Motor neuron (in vitro differentiated cells): ENCODE data around the gene VPS52. TPM values are rescaled to one million over a fixed set of nuclear protein-coding genes. Genes with fewer than 3 reads are reported as not detected.

Experiments used
- ATAC-seq, 8 experiments: fragments of 200-7000 bp; cut with Tn5 transposase; replicated peaks in 6 of 8; 2 replicates each; pipeline ENCODE4 v1.8.0; 2021; ENCODE audit warnings: mild to moderate bottlenecking in 8 of 8, moderate library complexity in 8 of 8
- H3K27ac ChIP-seq, 2 donors: fragments of 250-450 bp; sonication (Bioruptor Pico); 2 replicates each; pipeline ENCODE4 v1.9.0; 2021; ENCODE audit warnings: antibody characterized with exemption in 2 of 2, mild to moderate bottlenecking in 2 of 2, moderate library complexity in 1 of 2
- H3K4me1 ChIP-seq, 2 donors: fragments of 250-450 bp; sonication (Bioruptor Pico); replicated peaks in 1 of 2; 2 replicates each; pipeline ENCODE4 v1.6.1; 2021; ENCODE audit warnings: antibody characterized with exemption in 2 of 2, mild to moderate bottlenecking in 2 of 2, moderate library complexity in 1 of 2
- H3K4me3 ChIP-seq, 5 donors: fragments of 250-450 bp; sonication (Bioruptor Pico); 2 replicates each; pipeline ENCODE4 v1.9.0; 2021; ENCODE audit warnings: antibody characterized with exemption in 5 of 5, mild to moderate bottlenecking in 5 of 5, moderate library complexity in 4 of 5
- WGBS, 10 experiments: fragments of 450-650 bp; shearing (Covaris generic); methylation state at CpG; one replicate each; pipeline ENCODE4 v1.0.0; 2022; 5-methylcytosine and 5-hydroxymethylcytosine counted together
- in situ Hi-C, 9 experiments: fragments of 400-800 bp; cut with MboI; loops; one replicate each; pipeline ENCODE4 v1.15.0; 2021; ENCODE audit warnings: low sequenced_read_pairs in 9 of 9, low pct_unique_long_range_greater_than_20kb in 2 of 9; ENCODE audit not compliant: unreplicated experiment in 9 of 9
- total RNA-seq, 8 experiments: library from RNA; unstranded; fragments of 300-600 nt; gene quantifications; 2 replicates each; pipeline versions ENCODE4 v1.2.3 to v1.2.4, GENCODE V29; 2022

Gene VPS52
- total RNA-seq, 8 experiments from 2014 or later = 21.8 to 66.1 (median 33.8) TPM

- 0 to 80% (median 48%) methylated on average over 1 of the region's 3 CpGs; no CpG with 5 or more reads in 6 of the 10 experiments for WGBS, 10 experiments
- in situ Hi-C loops = no loop called here
- no peak for ATAC-seq
- Histone ChIP-seq H3K4me3 (peak overlapping the region in 4 of 5 donors; percentile 82 to 93 (median 88)), H3K4me1 (peaks cover 33 to 42% of the 10 kb centered on the region in 2 donors), H3K27ac (peak overlapping the region; percentile 95 to 99)
Observed at GRCh38 chr6:33206027-33206863, 65.4 kb downstream of the VPS52 start.

- peak overlapping the region; percentile 91 to 99 for H3K27ac ChIP-seq
- in situ Hi-C loops = no loop called here
- peak overlapping the region; percentile 43 to 75 (median 58) for H3K4me3 ChIP-seq
- H3K4me1 ChIP-seq = peaks cover 33 to 42% of the 10 kb centered on the region in 2 donors
- peak in 1 of 8 experiments; percentile 0 for ATAC-seq
- 13 to 34% (median 20%) methylated on average over 1 to 8 of the region's 17 CpGs; no CpG with 5 or more reads in 3 of the 10 experiments for WGBS, 10 experiments
Observed at GRCh38 chr6:33205191-33206026, 66.3 kb downstream of the VPS52 start.

GRCh38 chr6:33204415-33205190, 67.1 kb downstream of the VPS52 start, which contains the start of gene HSD17B8:
Gene HSD17B8 (plus strand): TSS chr6:33204655. CDS start chr6:33204669, 14 bp downstream.
- peak; percentile 33 to 63 (median 54) for ATAC-seq
- WGBS, 10 experiments = 0 to 5% (median 0%) methylated on average over 1 to 8 of the region's 48 CpGs; no CpG with 5 or more reads in 6 of the 10 experiments
- H3K4me3 ChIP-seq = peak within 1 kb of the TSS; percentile 43 to 75 (median 58)
- in situ Hi-C loops = no loop called here
- peaks cover 33 to 42% of the 10 kb centered on the region in 2 donors for H3K4me1 ChIP-seq
- H3K27ac ChIP-seq = peak within 1 kb of the TSS; percentile 91 to 99

GRCh38 chr6:33204165-33204414, 67.6 kb downstream of the VPS52 start:
- peak overlapping the region; percentile 5 to 50 for H3K27ac ChIP-seq
- in situ Hi-C loops = no loop called here
- 0 to 18% methylated on average over 2 to 4 of the region's 4 CpGs; no CpG with 5 or more reads in 8 of the 10 experiments for WGBS, 10 experiments
- peak overlapping the region; percentile 43 to 75 (median 58) for H3K4me3 ChIP-seq
- peaks cover 33 to 41% of the 10 kb centered on the region in 2 donors for H3K4me1 ChIP-seq
- no peak for ATAC-seq

GRCh38 chr6:33203443-33204164, 68.1 kb downstream of the VPS52 start:
- H3K4me3 ChIP-seq = peak overlapping the region in 2 of 5 donors; percentile 58 to 69
- peaks cover 33 to 39% of the 10 kb centered on the region in 2 donors for H3K4me1 ChIP-seq
- no peak for ATAC-seq
- 60 to 100% (median 92%) methylated on average over 1 to 5 of the region's 7 CpGs; no CpG with 5 or more reads in 2 of the 10 experiments for WGBS, 10 experiments
- H3K27ac ChIP-seq = peak overlapping the region in 1 of 2 donors; percentile 50
- in situ Hi-C loops = no loop called here

- in situ Hi-C loops = no loop called here
- 40 to 100% (median 86%) methylated on average over 1 to 6 of the region's 6 CpGs; no CpG with 5 or more reads in 4 of the 10 experiments for WGBS, 10 experiments
- Histone ChIP-seq H3K4me1 (peaks cover 37 to 39% of the 10 kb centered on the region in 2 donors), H3K4me3 (no peak overlapping the region), H3K27ac (no peak overlapping the region)
- ATAC-seq = no peak
Observed at GRCh38 chr6:33202799-33203198, 68.9 kb downstream of the VPS52 start.

- 27 to 100% (median 82%) methylated on average over 1 to 6 of the region's 6 CpGs for WGBS, 10 experiments
- Histone ChIP-seq H3K27ac (peak overlapping the region in 1 of 2 donors; percentile 99), H3K4me1 (peaks cover 39% of the 10 kb centered on the region in 2 donors), H3K4me3 (peak overlapping the region; percentile 68 to 95 (median 82))
- in situ Hi-C loops = no loop called here
- no peak for ATAC-seq
Observed at GRCh38 chr6:33201935-33202334, 69.7 kb downstream of the VPS52 start.

GRCh38 chr6:33201147-33201545, 70.5 kb downstream of the VPS52 start:
- Histone ChIP-seq H3K4me1 (peaks cover 33 to 34% of the 10 kb centered on the region in 2 donors), H3K27ac (peak overlapping the region; percentile 98 to 99), H3K4me3 (peak overlapping the region; percentile 68 to 95 (median 82))
- in situ Hi-C loops = no loop called here
- ATAC-seq = peak in 6 of 8 experiments; percentile 1 to 8 (median 4)
- 0 to 15% methylated on average over 3 to 5 of the region's 14 CpGs; no CpG with 5 or more reads in 8 of the 10 experiments for WGBS, 10 experiments

Other genes with a start within 250 kb of the VPS52 start
- gene HLA-DPA1, start 198.2 kb downstream of the VPS52 start, total RNA-seq = 1 to 10 TPM in 2 of 8 experiments, under 1 TPM in 6; 0.09 to 6.9 (median 0.40) TPM
- gene HLA-DPB1, start 195.9 kb downstream of the VPS52 start, total RNA-seq = 10 to 100 TPM in 1 of 8 experiments, 1 to 10 TPM in 6, under 1 TPM in 1; 0.55 to 16.5 (median 2.1) TPM
- 1 to 10 TPM in 7 of 8 experiments, under 1 TPM in 1; 0.71 to 3.4 (median 2.0) TPM for gene COL11A2, start 79.4 kb downstream of the VPS52 start, total RNA-seq
- gene RXRB, start 71.2 kb downstream of the VPS52 start, total RNA-seq = 10 to 100 TPM; 19.3 to 52.0 (median 35.4) TPM
- gene SLC39A7, start 71.0 kb downstream of the VPS52 start, total RNA-seq = 100 to 1,000 TPM in 6 of 8 experiments, 10 to 100 TPM in 2; 69.2 to 143 (median 132) TPM
- 10 to 100 TPM in 4 of 8 experiments, 1 to 10 TPM in 4; 8.7 to 26.6 (median 9.9) TPM for gene HSD17B8, start 67.2 kb downstream of the VPS52 start, total RNA-seq
- gene RING1, start 63.4 kb downstream of the VPS52 start, total RNA-seq = 10 to 100 TPM; 17.2 to 43.0 (median 34.5) TPM
- 1,000 to 10,000 TPM; 3,773 to 8,538 (median 6,042) TPM for gene RPS18, start 199 bp upstream of the VPS52 start, total RNA-seq
- gene B3GALT4, start 5.2 kb upstream of the VPS52 start, total RNA-seq = 1 to 10 TPM; 1.5 to 6.0 (median 5.1) TPM
- gene WDR46, start 17.4 kb upstream of the VPS52 start, total RNA-seq = 100 to 1,000 TPM in 3 of 8 experiments, 10 to 100 TPM in 5; 31.4 to 108 (median 50.5) TPM
- gene PFDN6, start 17.7 kb upstream of the VPS52 start, total RNA-seq = 100 to 1,000 TPM in 6 of 8 experiments, 10 to 100 TPM in 2; 88.9 to 168 (median 116) TPM
- 10 to 100 TPM; 11.4 to 80.6 (median 27.8) TPM for gene RGL2, start 27.1 kb upstream of the VPS52 start, total RNA-seq
- gene TAPBP, start 42.2 kb upstream of the VPS52 start, total RNA-seq = 10 to 100 TPM in 5 of 8 experiments, 1 to 10 TPM in 3; 5.2 to 95.0 (median 41.9) TPM
- 10 to 100 TPM in 7 of 8 experiments, 1 to 10 TPM in 1; 9.5 to 27.4 (median 18.9) TPM for gene ZBTB22, start 45.9 kb upstream of the VPS52 start, total RNA-seq
- gene DAXX, start 51.1 kb upstream of the VPS52 start, total RNA-seq = 10 to 100 TPM; 21.4 to 63.6 (median 37.4) TPM
- gene KIFC1, start 119.9 kb upstream of the VPS52 start, total RNA-seq = 10 to 100 TPM in 3 of 8 experiments, 1 to 10 TPM in 5; 1.1 to 49.4 (median 2.5) TPM
- 10 to 100 TPM; 24.3 to 63.6 (median 44.4) TPM for gene PHF1, start 139.1 kb upstream of the VPS52 start, total RNA-seq
- 100 to 1,000 TPM; 196 to 327 (median 271) TPM for gene CUTA, start 146.2 kb upstream of the VPS52 start, total RNA-seq
- 10 to 100 TPM in 7 of 8 experiments, 1 to 10 TPM in 1; 5.4 to 21.0 (median 12.9) TPM for gene SYNGAP1, start 148.2 kb upstream of the VPS52 start, total RNA-seq
- gene ZBTB9, start 182.7 kb upstream of the VPS52 start, total RNA-seq = 10 to 100 TPM in 1 of 8 experiments, 1 to 10 TPM in 7; 4.2 to 12.5 (median 8.1) TPM